Parathyroid adenoma (tissue), 2 donors: ENCODE results near the gene RGPD5.
"Not testable (repeated sequence)": the region's sequence is repeated elsewhere in the genome, so short reads cannot be mapped to it uniquely, and the experiment has no call there.

Source experiments
- H2AFZ ChIP-seq: fragments of 300-600 bp; sonication (generic); one replicate; pipeline ENCODE4 v1.7.0; 2017; ENCODE audit warnings: antibody characterized with exemption, mild to moderate bottlenecking
- H3K27ac ChIP-seq: fragments of 300-600 bp; sonication (generic); one replicate; pipeline ENCODE4 v1.7.0; 2017
- H3K27me3 ChIP-seq: fragments of 300-600 bp; sonication (generic); one replicate; pipeline ENCODE4 v1.7.0; 2017; ENCODE audit warnings: low read length; ENCODE audit not compliant: control insufficient read depth, insufficient read depth
- H3K36me3 ChIP-seq: fragments of 300-600 bp; sonication (generic); one replicate; pipeline ENCODE4 v1.7.0; 2017; ENCODE audit warnings: low read length; ENCODE audit not compliant: control insufficient read depth, insufficient read depth
- H3K4me1 ChIP-seq: fragments of 300-600 bp; sonication (generic); one replicate; pipeline ENCODE4 v1.7.0; 2017; ENCODE audit warnings: control low read depth
- H3K4me2 ChIP-seq: fragments of 300-600 bp; sonication (generic); one replicate; pipeline ENCODE4 v1.7.0; 2017; ENCODE audit warnings: low read length
- H3K4me3 ChIP-seq: fragments of 300-600 bp; sonication (generic); one replicate; pipeline ENCODE4 v1.7.0; 2017; ENCODE audit warnings: low read depth, low read length
- H3K79me2 ChIP-seq: fragments of 300-600 bp; sonication (generic); one replicate; pipeline ENCODE4 v1.7.0; 2017; ENCODE audit warnings: control low read depth
- H3K9ac ChIP-seq: fragments of 300-600 bp; sonication (generic); one replicate; pipeline ENCODE4 v1.7.0; 2017; ENCODE audit warnings: mild to moderate bottlenecking
- H3K9me3 ChIP-seq: fragments of 300-600 bp; sonication (generic); one replicate; pipeline ENCODE4 v1.7.0; 2017; ENCODE audit warnings: low read length; ENCODE audit not compliant: control insufficient read depth
- donor health status: primary hyperparathyroidism.

Gene RGPD5

DNA sequence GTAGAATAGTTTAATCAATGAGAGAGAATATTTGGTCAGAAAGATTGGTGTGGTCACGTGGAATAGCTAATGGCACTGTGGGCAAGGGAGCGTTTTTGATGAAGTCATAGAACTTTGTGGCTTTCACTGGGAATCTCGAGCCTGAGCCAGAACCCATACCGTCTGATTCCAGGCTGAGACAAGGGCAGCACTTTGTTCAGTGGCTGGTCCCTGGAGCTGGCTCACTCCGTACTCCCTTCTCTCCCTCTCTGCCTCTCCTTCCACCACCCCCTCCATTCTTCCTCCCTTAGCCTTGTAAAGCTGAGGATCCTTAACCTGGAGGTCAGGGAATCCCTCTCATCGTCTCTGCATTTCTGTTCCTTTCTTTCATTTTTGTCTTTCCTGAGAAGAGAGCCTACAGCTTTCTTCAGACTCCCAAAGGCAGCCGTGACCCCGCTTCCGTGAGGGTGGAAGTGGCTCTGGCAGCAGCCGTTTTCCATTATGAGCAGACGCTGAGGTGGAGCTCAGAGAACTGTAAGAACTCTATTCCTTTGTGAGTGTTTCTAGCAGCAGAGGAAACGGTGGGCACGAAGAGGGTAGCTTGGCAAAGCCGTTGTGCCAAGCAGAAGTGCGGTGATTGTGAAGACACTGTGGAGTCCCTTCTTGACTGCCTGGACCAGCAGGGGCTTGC lies 12.8 kb upstream of the RGPD5 start:
- not testable (repeated sequence) for H3K4me1 ChIP-seq, H3K79me2 ChIP-seq, H3K9ac ChIP-seq, H3K9me3 ChIP-seq, H3K27ac ChIP-seq, H2AFZ ChIP-seq, H3K4me3 ChIP-seq, H3K27me3 ChIP-seq, H3K36me3 ChIP-seq, H3K4me2 ChIP-seq

DNA sequence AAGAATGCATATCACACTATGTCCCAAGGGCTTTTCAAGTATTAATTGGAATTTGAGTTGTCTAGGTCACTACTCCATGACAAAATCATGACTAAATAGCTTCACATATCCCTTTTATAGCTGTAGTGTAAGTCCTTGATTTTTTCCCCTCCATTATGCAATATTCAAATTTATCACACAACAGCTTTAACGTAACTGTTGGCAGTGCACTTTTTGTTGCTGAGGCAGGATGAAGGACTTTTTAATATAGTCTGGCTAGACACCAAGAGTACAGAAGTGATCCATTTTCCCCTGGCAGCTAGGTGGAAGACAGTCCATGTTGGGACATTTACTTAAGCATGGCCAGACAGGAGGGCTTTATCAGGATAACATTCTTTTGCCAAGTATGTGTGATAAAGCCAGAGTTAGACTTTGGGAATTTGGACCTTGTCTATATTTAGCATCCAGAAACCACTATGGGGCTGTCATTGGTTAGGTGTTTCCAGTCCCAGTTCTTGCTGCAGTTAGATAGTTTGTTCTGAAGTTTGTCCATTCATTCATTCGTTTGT lies 11.6 kb upstream of the RGPD5 start:
- H2AFZ ChIP-seq, H3K4me1 ChIP-seq: not testable (repeated sequence)

DNA sequence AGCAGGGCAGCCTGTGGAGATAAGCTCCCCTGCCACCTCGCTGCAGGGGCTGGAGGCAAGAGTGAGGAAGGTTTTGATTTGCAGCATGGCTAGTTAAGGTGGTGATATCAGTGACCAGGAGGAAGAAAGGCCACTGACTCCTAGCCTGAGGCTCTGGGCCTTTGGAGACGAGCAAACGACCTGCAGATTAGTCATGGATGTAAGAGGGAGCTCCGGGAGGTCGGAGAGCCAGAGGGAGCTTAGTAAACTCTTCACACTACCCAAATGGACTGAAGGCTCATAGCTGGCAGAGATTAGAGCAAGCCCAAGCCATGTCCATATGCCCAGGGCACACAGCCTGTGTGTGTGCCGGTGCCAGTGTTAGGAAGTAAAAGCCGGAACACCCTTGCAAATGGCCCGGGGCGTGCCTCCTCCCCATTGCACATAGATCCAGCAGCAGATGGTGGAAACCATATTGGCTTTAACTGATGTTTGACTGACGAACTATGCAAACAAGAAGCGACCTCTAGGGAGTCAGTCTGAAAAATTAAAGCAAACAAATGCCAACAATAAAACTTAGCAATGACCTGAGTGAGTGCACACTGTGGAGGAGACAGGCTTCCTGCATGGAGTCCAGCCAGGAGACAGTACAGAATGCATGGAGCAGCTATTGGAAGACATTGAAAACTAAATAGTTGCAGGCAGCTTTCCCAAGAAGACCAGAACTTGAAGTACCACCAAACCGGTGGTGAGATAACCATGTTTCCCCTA lies 2.4 kb upstream of the RGPD5 start:
- not testable (repeated sequence) for H3K4me3 ChIP-seq, H3K4me1 ChIP-seq, H3K27me3 ChIP-seq, H2AFZ ChIP-seq, H3K27ac ChIP-seq, H3K4me2 ChIP-seq, H3K79me2 ChIP-seq, H3K36me3 ChIP-seq, H3K9me3 ChIP-seq, H3K9ac ChIP-seq

More for the DNA sequence above, 11.6 kb upstream of the RGPD5 start:
- not testable (repeated sequence) for H3K27ac ChIP-seq, H3K9me3 ChIP-seq, H3K4me2 ChIP-seq, H3K27me3 ChIP-seq, H3K4me3 ChIP-seq, H3K79me2 ChIP-seq, H3K9ac ChIP-seq, H3K36me3 ChIP-seq

DNA sequence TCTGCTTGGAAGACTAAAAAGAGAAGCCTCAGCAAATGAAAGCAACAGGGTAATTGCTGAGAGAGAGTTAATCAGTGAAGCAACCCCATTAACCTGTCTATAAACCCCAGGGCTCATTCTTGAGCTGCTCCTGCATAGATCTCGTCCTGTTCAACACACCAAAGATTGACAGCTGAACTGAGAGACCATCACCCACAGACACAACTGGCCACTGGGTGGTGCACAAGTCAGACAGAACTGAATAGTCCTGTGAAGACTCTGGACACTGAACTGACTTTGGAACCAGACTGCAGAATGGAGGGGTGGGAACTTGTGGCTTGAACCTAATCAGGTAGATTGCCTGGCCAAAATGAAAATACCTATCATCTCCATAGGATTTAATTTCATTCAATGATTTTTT lies 1.4 kb upstream of the RGPD5 start:
- H3K27me3 ChIP-seq, H3K27ac ChIP-seq, H3K9ac ChIP-seq, H3K9me3 ChIP-seq, H3K4me2 ChIP-seq, H2AFZ ChIP-seq, H3K36me3 ChIP-seq, H3K4me3 ChIP-seq, H3K4me1 ChIP-seq, H3K79me2 ChIP-seq: not testable (repeated sequence)

DNA sequence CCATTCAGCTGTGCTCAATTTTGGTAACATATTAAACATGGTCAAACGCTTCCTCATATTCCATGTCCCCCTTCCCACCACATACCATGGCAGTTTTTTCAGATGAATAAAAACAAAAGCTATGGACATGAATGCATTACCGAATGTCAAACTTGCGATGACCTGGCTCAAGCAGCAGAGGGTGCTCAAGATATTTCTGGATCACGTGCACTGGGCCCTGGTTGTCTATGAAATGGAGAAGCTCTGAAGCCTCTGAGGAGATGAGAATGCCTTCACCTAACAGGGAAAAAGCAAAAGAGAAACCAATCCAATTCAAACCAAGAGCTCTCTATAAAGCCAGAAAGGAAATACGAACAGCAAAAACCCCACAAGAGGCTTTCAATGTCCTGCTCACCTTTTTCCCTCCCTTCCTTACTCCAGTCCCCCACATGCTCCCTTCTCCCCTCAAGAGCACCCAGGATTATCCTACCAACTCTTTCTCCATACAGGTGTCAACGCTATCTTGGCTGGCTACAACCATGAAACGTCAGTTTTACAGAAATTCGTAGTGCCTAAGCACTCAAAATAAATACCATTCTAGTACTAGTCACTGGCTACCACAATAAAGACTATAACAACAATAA lies 77.1 kb downstream of the RGPD5 start:
- not testable (repeated sequence) for H3K36me3 ChIP-seq, H3K4me1 ChIP-seq, H3K79me2 ChIP-seq, H3K4me3 ChIP-seq, H3K9ac ChIP-seq, H2AFZ ChIP-seq, H3K27me3 ChIP-seq, H3K4me2 ChIP-seq, H3K27ac ChIP-seq, H3K9me3 ChIP-seq

DNA sequence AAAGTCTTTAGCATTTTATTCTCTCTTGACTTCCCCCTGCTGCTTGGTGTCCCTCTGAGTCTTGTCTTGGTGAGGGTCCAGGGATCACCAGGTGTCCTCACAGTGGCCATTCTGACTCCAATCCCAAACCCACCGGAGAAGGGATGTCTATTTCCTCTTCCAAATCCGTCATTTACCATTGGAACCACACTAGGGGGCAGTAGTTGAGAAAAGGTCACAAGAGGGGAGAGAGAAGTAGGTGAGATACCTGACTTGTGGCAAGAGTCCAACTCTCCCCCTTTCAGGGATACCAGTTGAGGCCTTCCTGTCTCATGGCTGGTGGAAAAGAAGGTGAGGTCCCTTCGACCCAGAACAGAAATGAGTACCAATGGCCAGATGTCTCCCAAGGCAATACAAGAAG lies 82.5 kb downstream of the RGPD5 start:
- H3K9me3 ChIP-seq, H3K4me1 ChIP-seq, H3K4me2 ChIP-seq, H3K27ac ChIP-seq, H3K9ac ChIP-seq, H2AFZ ChIP-seq, H3K79me2 ChIP-seq, H3K4me3 ChIP-seq, H3K27me3 ChIP-seq, H3K36me3 ChIP-seq: not testable (repeated sequence)

DNA sequence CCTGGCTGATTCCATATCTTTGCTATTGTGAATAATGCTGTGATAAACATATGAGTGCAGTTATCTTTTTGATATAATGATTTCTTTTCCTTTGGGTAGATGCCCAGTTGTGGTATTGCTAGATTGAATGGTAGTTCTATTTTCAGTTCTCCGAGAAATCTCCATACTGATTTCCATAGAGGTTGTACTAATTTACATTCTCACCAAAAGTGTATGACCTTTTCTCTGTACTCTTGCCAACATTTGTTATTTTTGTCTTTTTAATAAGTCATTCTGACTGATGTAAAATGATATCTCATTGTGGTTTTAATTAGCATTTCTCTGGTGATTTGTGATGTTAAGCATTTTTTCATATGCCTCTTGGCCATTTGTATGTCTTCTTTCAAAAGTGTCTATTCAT lies 88.0 kb downstream of the RGPD5 start:
- H3K4me2 ChIP-seq, H3K27ac ChIP-seq, H3K4me3 ChIP-seq, H3K9ac ChIP-seq, H3K4me1 ChIP-seq, H3K79me2 ChIP-seq, H3K27me3 ChIP-seq, H2AFZ ChIP-seq, H3K9me3 ChIP-seq, H3K36me3 ChIP-seq: not testable (repeated sequence)

DNA sequence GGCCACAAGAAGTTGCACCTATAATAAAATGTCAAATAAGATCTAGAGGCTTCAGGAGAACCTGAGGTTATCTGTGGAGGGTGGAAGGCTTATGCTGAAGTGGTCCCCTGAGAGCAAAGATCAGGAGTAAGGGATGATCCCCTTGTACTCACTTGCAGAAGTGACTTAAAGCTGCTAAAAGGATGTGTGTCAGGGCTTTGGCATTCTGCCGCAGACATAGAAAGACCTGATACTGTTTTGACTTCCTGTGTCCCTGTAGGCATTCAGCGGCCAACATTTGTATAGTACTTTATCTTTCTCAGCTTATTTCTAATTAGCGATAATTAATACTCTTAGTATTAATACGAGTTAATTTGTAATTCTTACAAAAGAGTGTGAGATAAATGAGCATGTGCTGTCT lies 94.3 kb downstream of the RGPD5 start:
- H3K4me2 ChIP-seq, H3K4me1 ChIP-seq, H3K79me2 ChIP-seq, H3K36me3 ChIP-seq, H3K27ac ChIP-seq, H3K9ac ChIP-seq, H3K27me3 ChIP-seq, H2AFZ ChIP-seq, H3K9me3 ChIP-seq, H3K4me3 ChIP-seq: not testable (repeated sequence)

DNA sequence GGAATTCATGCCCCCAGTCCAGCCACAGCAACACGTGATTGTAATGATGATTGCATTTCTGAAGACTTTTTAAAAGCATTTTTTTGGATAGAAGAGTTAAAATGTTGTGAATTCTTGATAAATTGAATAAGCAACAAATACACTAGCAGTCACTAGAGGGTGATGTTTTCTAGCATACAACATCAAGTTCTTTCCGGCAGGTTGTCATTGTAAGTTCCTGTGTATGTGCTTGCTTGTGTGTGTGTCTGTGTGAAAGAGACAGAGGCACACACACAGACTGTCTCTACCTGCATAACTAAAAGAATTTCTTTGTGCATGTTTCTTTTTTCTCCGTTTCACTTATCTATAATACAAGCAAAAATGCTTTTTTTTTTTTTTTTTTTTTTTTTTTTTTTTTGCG lies 95.8 kb downstream of the RGPD5 start:
- H3K9me3 ChIP-seq, H3K4me2 ChIP-seq, H3K9ac ChIP-seq, H3K27ac ChIP-seq, H3K4me3 ChIP-seq, H3K27me3 ChIP-seq, H3K4me1 ChIP-seq, H2AFZ ChIP-seq, H3K79me2 ChIP-seq, H3K36me3 ChIP-seq: not testable (repeated sequence)

DNA sequence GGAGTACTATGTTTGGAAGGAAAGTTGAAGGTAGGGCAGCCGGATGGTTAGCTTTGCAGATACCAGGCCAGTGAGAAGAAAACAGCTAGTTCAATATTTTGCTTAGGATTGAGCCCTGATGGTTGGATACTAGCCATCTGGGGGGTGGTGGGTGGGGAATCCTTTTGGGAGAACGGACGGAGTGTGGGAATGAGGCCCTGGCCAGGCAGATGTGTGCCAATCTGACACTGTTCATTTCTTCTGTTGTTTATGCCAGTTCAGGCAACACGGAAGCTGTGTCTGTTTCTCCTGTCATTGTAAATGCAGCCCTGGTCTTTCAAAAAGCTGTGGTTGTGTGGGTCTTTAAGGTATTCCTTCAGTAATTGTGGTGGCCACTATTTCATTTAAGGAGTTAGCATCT lies 96.9 kb downstream of the RGPD5 start:
- H3K27ac ChIP-seq, H3K4me3 ChIP-seq, H3K9me3 ChIP-seq, H3K36me3 ChIP-seq, H2AFZ ChIP-seq, H3K79me2 ChIP-seq, H3K9ac ChIP-seq, H3K4me1 ChIP-seq, H3K4me2 ChIP-seq, H3K27me3 ChIP-seq: not testable (repeated sequence)

DNA sequence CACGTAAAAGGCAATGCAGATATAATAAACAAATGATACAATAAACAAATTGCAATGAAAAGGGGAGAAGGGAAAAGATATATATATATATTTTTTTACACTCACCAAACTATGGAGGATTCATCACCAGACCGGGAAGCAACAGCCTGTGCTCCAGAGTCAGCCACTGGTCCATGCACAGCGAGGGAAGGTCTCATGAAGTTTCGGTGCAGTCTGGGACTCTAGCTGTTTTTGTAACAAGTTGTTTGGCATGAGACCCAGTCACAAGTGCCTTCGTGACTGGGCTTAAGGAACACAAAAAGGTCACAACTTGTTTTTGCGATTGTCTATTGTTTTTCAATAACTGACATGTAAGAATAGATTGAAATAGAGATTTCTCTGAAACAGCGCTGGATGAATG lies 99.6 kb downstream of the RGPD5 start:
- not testable (repeated sequence) for H3K9me3 ChIP-seq, H3K4me3 ChIP-seq, H3K4me1 ChIP-seq, H3K36me3 ChIP-seq, H3K4me2 ChIP-seq, H3K27me3 ChIP-seq, H3K9ac ChIP-seq, H3K79me2 ChIP-seq, H2AFZ ChIP-seq, H3K27ac ChIP-seq
